NCI-H2107 treated with DMSO at 0.1 percent for 48 hours (cell line): ENCODE data around the gene FGF18.
"Not testable (repeated sequence)": the region's sequence is repeated elsewhere in the genome, so short reads cannot be mapped to it uniquely, and the experiment has no call there.

Experiments
- DNase-seq: peaks from one replicate; lab custom pipeline; 2025; ENCODE audit not compliant: unreplicated experiment; lab: John Stamatoyannopoulos, UW

Gene FGF18

GRCh38 chr5:171418982-171419687 lies at the start of gene FGF18:
Gene FGF18, plus strand, starts transcription at chr5:171419647. Its CDS starts 553 bp downstream, at chr5:171420200.
- DNase-seq, result no peak

GRCh38 chr5:171369898-171370297 lies 49.5 kb upstream of the FGF18 start:
- no peak for DNase-seq

GRCh38 chr5:171370881-171371280 lies 48.6 kb upstream of the FGF18 start:
- DNase-seq, result not testable (repeated sequence)

- DNase-seq, result no peak
Measured at GRCh38 chr5:171371326-171371725, 48.1 kb upstream of the FGF18 start.

- DNase-seq, result no peak
Measured at GRCh38 chr5:171379961-171380360, 39.5 kb upstream of the FGF18 start.

- DNase-seq, result not testable (repeated sequence)
Measured at GRCh38 chr5:171384416-171384815, 35.0 kb upstream of the FGF18 start.

- not testable (repeated sequence) for DNase-seq
Measured at GRCh38 chr5:171384999-171385398, 34.4 kb upstream of the FGF18 start.

GRCh38 chr5:171386006-171386671 lies 33.3 kb upstream of the FGF18 start:
- no peak for DNase-seq

- no peak for DNase-seq
Measured at GRCh38 chr5:171386861-171387344, 32.5 kb upstream of the FGF18 start.

GRCh38 chr5:171387345-171387969 lies 32.0 kb upstream of the FGF18 start, which contains the start of gene NPM1:
Gene NPM1, plus strand, starts transcription at chr5:171387849. Its CDS starts 100 bp downstream, at chr5:171387949.
- DNase-seq, result peak; percentile 89

- DNase-seq, result no peak
Measured at GRCh38 chr5:171387970-171388815, 31.3 kb upstream of the FGF18 start.

GRCh38 chr5:171388816-171389168 lies 30.7 kb upstream of the FGF18 start:
- DNase-seq, result no peak

GRCh38 chr5:171390883-171391677 lies 28.4 kb upstream of the FGF18 start:
- DNase-seq, result no peak

- no peak for DNase-seq
Measured at GRCh38 chr5:171391996-171392577, 27.4 kb upstream of the FGF18 start.

- no peak for DNase-seq
Measured at GRCh38 chr5:171392585-171393159, 26.8 kb upstream of the FGF18 start.

GRCh38 chr5:171395042-171395441 lies 24.4 kb upstream of the FGF18 start:
- DNase-seq, result no peak

- not testable (repeated sequence) for DNase-seq
Measured at GRCh38 chr5:171396583-171396982, 22.9 kb upstream of the FGF18 start.

GRCh38 chr5:171397190-171397589 lies 22.3 kb upstream of the FGF18 start:
- no peak for DNase-seq

GRCh38 chr5:171397599-171397998 lies 21.8 kb upstream of the FGF18 start:
- no peak for DNase-seq
